Karpas-422 (cell line): ENCODE data around the gene PRTN3. TPM values are rescaled to one million over a fixed set of nuclear protein-coding genes. Genes with fewer than 3 reads are reported as not detected.
"Not testable (repeated sequence)": the region's sequence is repeated elsewhere in the genome, so short reads cannot be mapped to it uniquely, and the experiment has no call there.

Experiments used
- DNase-seq: peaks from one replicate; pipeline ENCODE4 v3.0.0-alpha.2; 2015
- H2AFZ ChIP-seq: fragments of 200-600 bp; sonication (generic); 2 replicates; pipeline ENCODE4 v1.6.1; 2014; ENCODE audit warnings: antibody characterized with exemption, low read length, mixed read lengths
- H3K27ac ChIP-seq: fragments of 200-600 bp; sonication (generic); 2 replicates; pipeline ENCODE4 v1.5.1; 2014; ENCODE audit warnings: mild to moderate bottlenecking, low read length, moderate library complexity
- H3K27me3 ChIP-seq: fragments of 200-600 bp; sonication (generic); 2 replicates; pipeline ENCODE4 v1.6.1; 2014; ENCODE audit warnings: low read length, mixed read lengths
- H3K36me3 ChIP-seq: fragments of 200-600 bp; sonication (generic); 2 replicates; pipeline ENCODE4 v1.6.1; 2014; ENCODE audit warnings: low read length, mixed read lengths; ENCODE audit not compliant: insufficient read depth
- H3K4me1 ChIP-seq: fragments of 200-600 bp; sonication (generic); 2 replicates; pipeline ENCODE4 v1.6.1; 2014; ENCODE audit warnings: mild to moderate bottlenecking, low read length, mixed read lengths
- H3K4me2 ChIP-seq: fragments of 200-600 bp; sonication (generic); 2 replicates; pipeline ENCODE4 v1.6.1; 2014; ENCODE audit warnings: low read length, low read depth, mild to moderate bottlenecking; ENCODE audit not compliant: poor library complexity, severe bottlenecking
- H3K4me3 ChIP-seq: fragments of 200-600 bp; sonication (generic); 2 replicates; pipeline ENCODE4 v1.5.1; 2014; ENCODE audit warnings: mild to moderate bottlenecking, antibody characterized with exemption, low read length, mixed read lengths
- H3K79me2 ChIP-seq: fragments of 200-600 bp; sonication (generic); 2 replicates; pipeline ENCODE4 v1.6.1; 2014; ENCODE audit warnings: mild to moderate bottlenecking, low read length, mixed read lengths
- H3K9ac ChIP-seq: fragments of 200-600 bp; sonication (generic); 2 replicates; pipeline ENCODE4 v1.6.0; 2014; ENCODE audit warnings: low read length
- H3K9me2 ChIP-seq: fragments of 200-600 bp; sonication (generic), shearing (Covaris generic); replicated peaks from 2 replicates; pipeline ENCODE4 v1.6.0; 2014; ENCODE audit warnings: mild to moderate bottlenecking, low read length, moderate library complexity; ENCODE audit not compliant: insufficient read depth
- H3K9me3 ChIP-seq: fragments of 300-700, 200-600 bp; sonication (generic); 2 replicates; pipeline ENCODE4 v1.6.1; 2014; ENCODE audit warnings: low read length, mixed read lengths
- H4K20me1 ChIP-seq: fragments of 200-600 bp; sonication (generic); 2 replicates; pipeline ENCODE4 v1.6.1; 2014; ENCODE audit warnings: mild to moderate bottlenecking, antibody characterized with exemption, low read length, low read depth; ENCODE audit not compliant: insufficient read depth
- total RNA-seq: library from RNA; depleted of rRNA; stranded (reverse); fragments of >200 nt; shearing (Covaris generic); gene quantifications from 2 replicates; pipeline ENCODE4 v1.2.3, GENCODE V29; 2014; ENCODE audit warnings: low replicate concordance

PRTN3 gene
- total RNA-seq, 1 experiment from 2014 or later, result not detected

DNA sequence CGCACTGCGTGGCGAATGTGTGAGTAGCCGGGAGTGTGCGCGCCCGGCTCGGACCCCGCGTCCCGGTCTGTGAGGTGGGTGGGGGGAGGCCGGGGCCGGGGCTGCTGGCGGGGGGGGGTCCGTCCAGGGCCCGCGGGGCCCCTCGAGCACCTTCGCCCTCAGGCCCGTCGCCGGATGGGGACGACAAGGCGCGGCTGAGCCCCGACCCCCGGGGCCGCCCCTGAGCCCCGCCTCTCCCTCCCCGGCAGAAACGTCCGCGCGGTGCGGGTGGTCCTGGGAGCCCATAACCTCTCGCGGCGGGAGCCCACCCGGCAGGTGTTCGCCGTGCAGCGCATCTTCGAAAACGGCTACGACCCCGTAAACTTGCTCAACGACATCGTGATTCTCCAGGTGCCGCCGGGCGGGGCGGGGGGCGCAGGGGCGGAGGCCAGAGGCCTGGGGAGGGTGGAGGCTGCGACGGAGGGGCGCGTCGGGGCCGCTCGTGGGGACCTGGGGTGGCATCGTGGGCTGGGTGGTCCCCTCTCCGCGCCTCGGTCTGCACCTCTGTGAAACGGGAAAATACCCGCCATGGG, 12.3 kb downstream of the PRTN3 start:
- Histone ChIP-seq H4K20me1 (no peaks in the 10 kb centered on the region), H3K27ac (no peak overlapping the region), H3K9ac (no peak overlapping the region), H3K79me2 (no peaks in the 10 kb centered on the region), H3K9me3 (no peaks in the 10 kb centered on the region), H3K4me2 (no peak overlapping the region), H3K27me3 (no peaks in the 10 kb centered on the region), H3K4me1 (no peaks in the 10 kb centered on the region), H3K9me2 (no peaks in the 10 kb centered on the region), H3K36me3 (no peaks in the 10 kb centered on the region), H2AFZ (no peak overlapping the region), H3K4me3 (no peak overlapping the region)
- no peak for DNase-seq

DNA sequence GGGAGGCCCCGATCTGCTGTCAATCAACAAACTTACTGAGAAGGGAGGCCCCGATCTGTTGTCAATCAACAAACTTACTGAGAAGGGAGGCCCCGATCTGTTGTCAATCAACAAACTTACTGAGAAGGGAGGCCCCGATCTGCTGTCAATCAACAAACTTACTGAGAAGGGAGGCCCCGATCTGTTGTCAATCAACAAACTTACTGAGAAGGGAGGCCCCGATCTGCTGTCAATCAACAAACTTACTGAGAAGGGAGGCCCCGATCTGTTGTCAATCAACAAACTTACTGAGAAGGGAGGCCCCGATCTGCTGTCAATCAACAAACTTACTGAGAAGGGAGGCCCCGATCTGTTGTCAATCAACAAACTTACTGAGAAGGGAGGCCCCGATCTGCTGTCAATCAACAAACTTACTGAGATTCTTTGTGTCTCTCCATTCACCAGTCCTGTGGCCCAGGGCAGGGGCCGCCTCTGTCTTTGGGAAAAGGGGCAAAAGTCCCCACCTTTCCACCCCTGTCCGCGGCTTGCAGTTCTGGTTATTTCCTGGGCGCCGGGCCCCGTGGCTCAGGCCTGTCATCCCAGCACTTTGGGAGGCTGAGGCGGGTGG, 12.9 kb downstream of the PRTN3 start:
- not testable (repeated sequence) for H3K9ac ChIP-seq, H4K20me1 ChIP-seq, H3K4me1 ChIP-seq, DNase-seq, H2AFZ ChIP-seq, H3K27ac ChIP-seq, H3K4me2 ChIP-seq, H3K9me2 ChIP-seq, H3K4me3 ChIP-seq, H3K79me2 ChIP-seq, H3K9me3 ChIP-seq, H3K36me3 ChIP-seq, H3K27me3 ChIP-seq

DNA sequence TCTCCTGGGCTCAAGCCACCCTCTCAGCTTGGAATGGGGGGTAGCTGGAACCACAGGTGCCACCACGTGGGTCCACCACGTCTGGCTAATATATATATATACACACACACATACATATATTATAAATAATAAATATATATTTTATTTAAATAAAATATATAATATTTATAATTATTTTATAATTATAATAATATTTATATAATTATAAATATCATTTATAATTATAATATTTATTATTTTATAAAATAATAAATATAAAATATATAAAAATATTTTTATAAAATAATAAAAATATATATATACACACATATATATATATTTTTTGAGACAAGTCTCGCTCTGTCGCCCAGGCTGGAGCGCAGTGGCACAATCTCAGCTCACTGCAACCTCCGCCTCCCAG, 13.8 kb downstream of the PRTN3 start:
- Histone ChIP-seq H3K27me3 (no peaks in the 10 kb centered on the region), H3K9me2 (no peaks in the 10 kb centered on the region), H3K79me2 (no peaks in the 10 kb centered on the region), H3K36me3 (no peaks in the 10 kb centered on the region), H3K9me3 (no peaks in the 10 kb centered on the region), H3K9ac (no peak overlapping the region), H3K4me2 (no peak overlapping the region), H3K4me1 (no peaks in the 10 kb centered on the region), H3K4me3 (no peak overlapping the region), H4K20me1 (no peaks in the 10 kb centered on the region), H3K27ac (no peak overlapping the region), H2AFZ (no peak overlapping the region)
- peak; percentile 56 for DNase-seq

DNA sequence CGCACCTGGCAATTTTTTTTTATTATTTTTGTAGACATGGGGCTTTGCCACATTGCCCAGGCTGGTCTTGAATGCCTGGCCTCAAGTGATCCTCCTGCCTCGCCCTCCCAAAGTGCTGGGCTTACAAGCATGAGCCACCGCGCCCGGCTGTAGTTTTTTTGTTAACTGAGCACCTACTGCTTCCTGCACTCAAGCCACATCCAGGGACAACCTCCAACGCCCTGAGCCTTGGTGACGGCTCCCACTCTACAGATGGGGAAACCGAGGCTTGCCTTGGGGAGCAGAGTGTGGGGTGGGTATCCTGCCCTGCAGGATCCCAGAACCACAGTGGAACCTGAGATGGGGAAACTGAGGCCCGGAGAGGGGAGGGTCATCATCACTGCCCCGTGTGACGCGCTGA, 14.3 kb downstream of the PRTN3 start:
- Histone ChIP-seq H3K4me1 (no peaks in the 10 kb centered on the region), H3K4me2 (no peak overlapping the region)

DNA sequence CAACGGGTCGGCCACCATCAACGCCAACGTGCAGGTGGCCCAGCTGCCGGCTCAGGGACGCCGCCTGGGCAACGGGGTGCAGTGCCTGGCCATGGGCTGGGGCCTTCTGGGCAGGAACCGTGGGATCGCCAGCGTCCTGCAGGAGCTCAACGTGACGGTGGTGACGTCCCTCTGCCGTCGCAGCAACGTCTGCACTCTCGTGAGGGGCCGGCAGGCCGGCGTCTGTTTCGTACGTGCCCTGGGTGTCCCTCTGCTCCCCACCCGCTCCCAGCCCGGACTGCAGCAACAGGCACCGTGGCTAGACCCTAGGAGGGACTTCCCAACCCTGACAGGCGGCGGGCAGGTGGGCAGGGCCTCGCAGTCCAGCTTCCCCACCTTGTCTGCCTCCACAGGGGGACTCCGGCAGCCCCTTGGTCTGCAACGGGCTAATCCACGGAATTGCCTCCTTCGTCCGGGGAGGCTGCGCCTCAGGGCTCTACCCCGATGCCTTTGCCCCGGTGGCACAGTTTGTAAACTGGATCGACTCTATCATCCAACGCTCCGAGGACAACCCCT, 14.8 kb downstream of the PRTN3 start:
- no peak overlapping the region for H2AFZ ChIP-seq
- H3K9me2 ChIP-seq, result no peaks in the 10 kb centered on the region
- H3K79me2 ChIP-seq, result no peaks in the 10 kb centered on the region
- no peak overlapping the region for H3K4me3 ChIP-seq
- H3K27me3 ChIP-seq, result no peaks in the 10 kb centered on the region
- no peaks in the 10 kb centered on the region for H3K9me3 ChIP-seq
- no peak for DNase-seq
- no peak overlapping the region for H3K9ac ChIP-seq
- H3K27ac ChIP-seq, result no peak overlapping the region
- 0 out of 2 replicates have a peak, but pooled peaks cover 1% of the 10 kb centered on the region for H3K4me1 ChIP-seq
- no peaks in the 10 kb centered on the region for H4K20me1 ChIP-seq
- no peak overlapping the region for H3K4me2 ChIP-seq
- H3K36me3 ChIP-seq, result no peaks in the 10 kb centered on the region

More for the DNA sequence above, 14.3 kb downstream of the PRTN3 start:
- Histone ChIP-seq H3K79me2 (no peaks in the 10 kb centered on the region), H3K9me3 (no peaks in the 10 kb centered on the region), H4K20me1 (no peaks in the 10 kb centered on the region), H2AFZ (no peak overlapping the region), H3K36me3 (no peaks in the 10 kb centered on the region), H3K27ac (no peak overlapping the region), H3K9me2 (no peaks in the 10 kb centered on the region), H3K4me3 (no peak overlapping the region), H3K27me3 (no peaks in the 10 kb centered on the region), H3K9ac (no peak overlapping the region)
- DNase-seq, result no peak

GRCh38 chr19:858284-858683, 17.5 kb downstream of the PRTN3 start:
- no peak overlapping the region for H3K9ac ChIP-seq
- H3K9me3 ChIP-seq, result no peaks in the 10 kb centered on the region
- 0 out of 2 replicates have a peak, but pooled peaks cover 3% of the 10 kb centered on the region for H4K20me1 ChIP-seq
- no peaks in the 10 kb centered on the region for H3K27me3 ChIP-seq
- 0 out of 2 replicates have a peak, but pooled peaks cover 3% of the 10 kb centered on the region for H3K4me1 ChIP-seq
- DNase-seq, result no peak
- no peaks in the 10 kb centered on the region for H3K9me2 ChIP-seq
- H3K79me2 ChIP-seq, result no peaks in the 10 kb centered on the region
- no peak overlapping the region for H2AFZ ChIP-seq
- no peak overlapping the region for H3K27ac ChIP-seq
- no peak overlapping the region for H3K4me3 ChIP-seq
- H3K4me2 ChIP-seq, result no peak overlapping the region
- no peaks in the 10 kb centered on the region for H3K36me3 ChIP-seq

DNA sequence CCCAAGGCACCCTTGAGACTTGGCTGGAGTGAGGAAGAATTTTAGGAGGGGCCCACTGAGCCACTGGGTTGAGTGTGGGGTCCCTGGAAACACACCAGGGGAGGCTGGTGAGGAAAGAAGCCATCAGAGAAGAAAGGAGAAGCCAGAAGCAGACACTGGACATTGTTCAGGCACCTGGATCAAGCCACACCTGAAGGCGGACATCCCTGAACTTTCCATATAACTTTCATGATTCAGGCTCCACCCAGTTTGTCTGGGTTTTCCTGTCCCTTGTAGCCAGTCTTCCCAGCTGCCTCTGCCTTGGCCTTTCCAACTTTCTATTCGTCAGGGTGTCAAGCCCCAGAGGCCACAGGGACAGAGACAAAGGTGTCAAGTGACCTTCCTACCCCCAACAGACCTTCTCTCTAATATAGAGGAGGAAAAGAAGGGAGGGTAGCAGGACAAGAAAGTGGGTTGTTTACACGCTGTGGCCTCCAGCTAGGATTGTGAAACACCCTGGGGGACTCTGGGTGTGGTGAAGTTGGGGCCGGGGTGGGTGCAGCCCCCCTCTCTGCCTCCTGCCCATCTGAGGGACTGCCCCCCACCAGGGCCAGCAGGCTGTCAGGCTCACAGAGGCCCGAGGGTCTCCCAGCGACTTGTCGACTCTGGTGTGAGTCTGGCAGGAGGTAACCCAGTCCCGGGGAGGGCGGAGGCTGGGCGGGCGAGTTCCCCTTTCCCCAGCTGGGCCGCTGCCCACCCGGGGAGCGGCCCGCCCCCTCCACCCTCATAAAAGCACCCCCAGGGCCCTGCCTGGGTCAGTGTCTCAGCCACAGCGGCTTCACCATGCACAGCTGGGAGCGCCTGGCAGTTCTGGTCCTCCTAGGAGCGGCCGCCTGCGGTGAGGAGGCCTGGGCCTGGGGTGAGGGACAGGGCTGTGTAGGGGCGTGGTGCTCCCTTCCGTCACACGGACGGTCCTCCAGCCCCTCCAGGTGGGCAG, 18.4 kb downstream of the PRTN3 start, which contains the start of gene CFD:
TSS of gene CFD (plus strand) at position 797 of the 976 bp plus-strand sequence. CDS start at position 823, 26 bp downstream.
- no peaks in the 10 kb centered on the region for H3K79me2 ChIP-seq
- no peak for DNase-seq
- peak within 1 kb of the TSS; percentile 51 for H3K4me2 ChIP-seq
- H3K4me1 ChIP-seq, result peaks cover 9% of the 10 kb centered on the region; the same call in 1 of the 2 replicates
- H4K20me1 ChIP-seq, result 0 out of 2 replicates have a peak, but pooled peaks cover 3% of the 10 kb centered on the region
- peak within 1 kb of the TSS; percentile 47; the same call in 1 of the 2 replicates for H3K4me3 ChIP-seq
- no peak within 1 kb of the TSS for H3K9ac ChIP-seq
- no peak within 1 kb of the TSS for H3K27ac ChIP-seq
- H3K27me3 ChIP-seq, result no peaks in the 10 kb centered on the region
- no peaks in the 10 kb centered on the region for H3K36me3 ChIP-seq
- no peaks in the 10 kb centered on the region for H3K9me2 ChIP-seq
- no peak within 1 kb of the TSS for H2AFZ ChIP-seq
- H3K9me3 ChIP-seq, result no peaks in the 10 kb centered on the region
